Mesothelial cell of epicardium (in vitro differentiated cells): Measurements from ENCODE around the gene LMAN2. TPM values are rescaled to one million over a fixed set of nuclear protein-coding genes. Genes with fewer than 3 reads are reported as not detected.

ENCODE experiments used
- DNase-seq, 2 experiments: peaks; one replicate each; pipeline ENCODE4 v3.0.0; 2021; ENCODE audit warnings: low spot score in 2 of 2; ENCODE audit not compliant: unreplicated experiment in 2 of 2
- H3K27ac Mint-ChIP-seq: 2 replicates; pipeline ENCODE4 v1.8.0; 2021; ENCODE audit warnings: mixed read lengths
- H3K27me3 Mint-ChIP-seq: 2 replicates; pipeline ENCODE4 v1.8.0; 2021; ENCODE audit warnings: low read depth, mixed read lengths
- H3K36me3 Mint-ChIP-seq: 2 replicates; pipeline ENCODE4 v1.8.0; 2021; ENCODE audit warnings: mixed read lengths
- H3K4me1 Mint-ChIP-seq: 2 replicates; pipeline ENCODE4 v1.8.0; 2021; ENCODE audit warnings: mixed read lengths
- H3K4me3 Mint-ChIP-seq: 2 replicates; pipeline ENCODE4 v1.8.0; 2021; ENCODE audit warnings: mild to moderate bottlenecking, moderate library complexity, mixed read lengths
- H3K9me3 Mint-ChIP-seq: 2 replicates; pipeline ENCODE4 v1.8.0; 2021; ENCODE audit warnings: mixed read lengths
- CTCF ChIP-seq: fragments of 200-600 bp; sonication (generic); IDR thresholded peaks from one replicate; pipeline ENCODE4 v1.5.0; 2021; ENCODE audit warnings: antibody characterized with exemption; ENCODE audit not compliant: unreplicated experiment
- total RNA-seq: library from RNA; stranded (reverse); gene quantifications from 3 replicates; pipeline ENCODE4 v1.2.1, GENCODE V29; 2021

Gene LMAN2
- total RNA-seq, 1 donor from 2014 or later, result 85.4 TPM

GRCh38 chr5:177328545-177329231, 22.8 kb downstream of the LMAN2 start:
- no peaks in the 10 kb centered on the region for H3K27me3 Mint-ChIP-seq
- TF ChIP-seq CTCF, result no peak
- no peak overlapping the region for H3K4me3 Mint-ChIP-seq
- H3K4me1 Mint-ChIP-seq, result no peaks in the 10 kb centered on the region
- DNase-seq, result no peak
- no peak overlapping the region for H3K27ac Mint-ChIP-seq
- H3K9me3 Mint-ChIP-seq, result no peaks in the 10 kb centered on the region
- H3K36me3 Mint-ChIP-seq, result peaks cover 12% of the 10 kb centered on the region

- no peaks in the 10 kb centered on the region for H3K27me3 Mint-ChIP-seq
- peaks cover 9% of the 10 kb centered on the region for H3K36me3 Mint-ChIP-seq
- DNase-seq, result no peak
- no peaks in the 10 kb centered on the region for H3K4me1 Mint-ChIP-seq
- no peaks in the 10 kb centered on the region for H3K9me3 Mint-ChIP-seq
- no peak for TF ChIP-seq CTCF
- no peak overlapping the region for H3K27ac Mint-ChIP-seq
- H3K4me3 Mint-ChIP-seq, result no peak overlapping the region
These were observed 23.6 kb downstream of the LMAN2 start for GRCh38 chr5:177327539-177328522.

GRCh38 chr5:177325868-177326381, 25.5 kb downstream of the LMAN2 start:
- DNase-seq, result no peak
- no peaks in the 10 kb centered on the region for H3K4me1 Mint-ChIP-seq
- H3K27me3 Mint-ChIP-seq, result no peaks in the 10 kb centered on the region
- no peak for TF ChIP-seq CTCF
- peaks cover 11% of the 10 kb centered on the region for H3K36me3 Mint-ChIP-seq
- H3K4me3 Mint-ChIP-seq, result no peak overlapping the region
- no peaks in the 10 kb centered on the region for H3K9me3 Mint-ChIP-seq
- no peak overlapping the region for H3K27ac Mint-ChIP-seq

- peaks cover 7% of the 10 kb centered on the region for H3K36me3 Mint-ChIP-seq
- peaks cover 7% of the 10 kb centered on the region for H3K9me3 Mint-ChIP-seq
These were observed 30.6 kb downstream of the LMAN2 start for GRCh38 chr5:177320879-177321278.

More at GRCh38 chr5:177320879-177321278, 30.6 kb downstream of the LMAN2 start:
- no peak overlapping the region for H3K4me3 Mint-ChIP-seq
- DNase-seq, result no peak
- no peaks in the 10 kb centered on the region for H3K4me1 Mint-ChIP-seq
- H3K27ac Mint-ChIP-seq, result no peak overlapping the region
- H3K27me3 Mint-ChIP-seq, result no peaks in the 10 kb centered on the region
- no peak for TF ChIP-seq CTCF
